IMR-90 (cell line): ENCODE data around the gene KRT4. TPM values are rescaled to one million over a fixed set of nuclear protein-coding genes. Genes with fewer than 3 reads are reported as not detected.

Experiments
- ATAC-seq: fragments of 200-7000 bp; cut with Tn5 transposase; 2 replicates; pipeline ENCODE4 v1.9.1; 2020; ENCODE audit warnings: low read depth, mild to moderate bottlenecking, moderate library complexity
- Bru-seq: library from RNA; stranded (reverse); fragments of 400-500 nt; gene quantifications from one replicate; lab custom pipeline; 2021; lab: Mats Ljungman, UMichigan
- BruChase-seq, 2 experiments: library from RNA; stranded (reverse); fragments of 400-500 nt; gene quantifications; one replicate each; lab custom pipeline; 2021; lab: Mats Ljungman, UMichigan
- BruUV-seq: library from RNA; stranded (reverse); fragments of 400-500 nt; replicated peaks from 2 replicates; lab custom pipeline; 2021; lab: Mats Ljungman, UMichigan
- CTCF ChIA-PET: fragments of 300-600 bp; formaldehyde crosslinking; extraction: SDS; loops from one replicate; lab custom pipeline; 2021; ENCODE audit warnings: antibody characterized with exemption; lab: Yijun Ruan, JAX
- POLR2A ChIA-PET: fragments of 300-600 bp; sonication (Branson Sonifier 250); formaldehyde crosslinking; loops from one replicate; lab custom pipeline; 2022; ENCODE audit warnings: antibody characterized with exemption; ENCODE audit not compliant: unreplicated experiment; lab: Charles Lee
- DNase-seq: peaks from one replicate; pipeline ENCODE4 v3.0.0; 2013
- H2AFZ ChIP-seq: replicated peaks from 2 replicates; pipeline ENCODE3; 2013; ENCODE audit warnings: low read length, mild to moderate bottlenecking; ENCODE audit not compliant: poor library complexity
- H2AK5ac ChIP-seq: 2 replicates; pipeline ENCODE4 v1.6.1; 2013; ENCODE audit warnings: low read depth, low read length, inconsistent platforms
- H2AK9ac ChIP-seq: replicated peaks from 2 replicates; pipeline ENCODE3; 2013; ENCODE audit warnings: mild to moderate bottlenecking, low read depth, low read length, moderate library complexity; ENCODE audit not compliant: poor library complexity
- H2BK120ac ChIP-seq: 2 replicates; pipeline ENCODE4 v1.6.1; 2013; ENCODE audit warnings: low read depth, low read length, inconsistent platforms
- H2BK15ac ChIP-seq: 3 replicates; pipeline ENCODE4 v1.6.1; 2013; ENCODE audit warnings: low read depth, low read length, inconsistent platforms
- H2BK20ac ChIP-seq: 2 replicates; pipeline ENCODE4 v1.6.1; 2013; ENCODE audit warnings: low read depth, mild to moderate bottlenecking, inconsistent platforms, low read length, moderate library complexity
- H2BK5ac ChIP-seq: 2 replicates; pipeline ENCODE4 v1.6.1; 2013; ENCODE audit warnings: mild to moderate bottlenecking, low read depth, low read length, inconsistent platforms; ENCODE audit not compliant: poor library complexity, severe bottlenecking
- H3K14ac ChIP-seq: replicated peaks from 2 replicates; pipeline ENCODE4 v1.6.1; 2013; ENCODE audit warnings: low read depth, low read length, inconsistent platforms
- H3K18ac ChIP-seq: 2 replicates; pipeline ENCODE4 v1.6.1; 2013; ENCODE audit warnings: low read depth, low read length, control low read depth
- H3K23ac ChIP-seq: 2 replicates; pipeline ENCODE4 v1.6.1; 2013; ENCODE audit warnings: low read depth, low read length, inconsistent platforms
- H3K27ac ChIP-seq: 2 replicates; pipeline ENCODE4 v1.5.1; 2013; ENCODE audit warnings: mild to moderate bottlenecking, control low read depth, low read length; ENCODE audit not compliant: insufficient read depth
- H3K27me3 ChIP-seq: 2 replicates; pipeline ENCODE4 v1.6.1; 2013; ENCODE audit warnings: low read length; ENCODE audit not compliant: control insufficient read depth, insufficient read depth
- H3K36me3 ChIP-seq: 2 replicates; pipeline ENCODE4 v1.6.1; 2013; ENCODE audit warnings: low read length, mixed read lengths; ENCODE audit not compliant: control insufficient read depth, insufficient read depth
- H3K4ac ChIP-seq: 2 replicates; pipeline ENCODE4 v1.6.1; 2013; ENCODE audit warnings: low read depth, low read length, inconsistent platforms
- H3K4me1 ChIP-seq: 2 replicates; pipeline ENCODE4 v1.6.1; 2013; ENCODE audit warnings: low read length, mixed read lengths; ENCODE audit not compliant: control insufficient read depth, insufficient read depth
- H3K4me2 ChIP-seq: 2 replicates; pipeline ENCODE4 v1.6.1; 2013; ENCODE audit warnings: low read depth, mild to moderate bottlenecking, control low read depth, low read length, moderate library complexity
- H3K4me3 ChIP-seq: 2 replicates; pipeline ENCODE4 v1.5.1; 2013; ENCODE audit warnings: low read depth, mild to moderate bottlenecking, control low read depth, low read length, moderate library complexity; ENCODE audit not compliant: insufficient read depth
- H3K56ac ChIP-seq: 2 replicates; pipeline ENCODE4 v1.6.1; 2013; ENCODE audit warnings: low read length, inconsistent platforms; ENCODE audit not compliant: insufficient read depth; ENCODE audit errors: extremely low read depth
- H3K79me1 ChIP-seq, 2 experiments: 2 replicates each; pipeline ENCODE4 v1.6.1; 2013; ENCODE audit warnings: low read length in 2 of 2, inconsistent platforms in 1 of 2, low read depth in 1 of 2
- H3K9ac ChIP-seq: 2 replicates; pipeline ENCODE4 v1.6.1; 2013; ENCODE audit warnings: low read depth, low read length, control low read depth
- H3K9me1 ChIP-seq: 2 replicates; pipeline ENCODE4 v1.6.1; 2013; ENCODE audit warnings: low read length, inconsistent platforms; ENCODE audit not compliant: insufficient read depth
- H3K9me3 ChIP-seq: 2 replicates; pipeline ENCODE4 v1.6.1; 2013; ENCODE audit warnings: low read length; ENCODE audit not compliant: control insufficient read depth, insufficient read depth
- H4K20me1 ChIP-seq: 2 replicates; pipeline ENCODE4 v1.6.1; 2013; ENCODE audit warnings: low read length, inconsistent platforms; ENCODE audit not compliant: insufficient read depth
- H4K5ac ChIP-seq: 2 replicates; pipeline ENCODE4 v1.6.1; 2013; ENCODE audit warnings: mild to moderate bottlenecking, low read depth, low read length, control low read depth
- H4K8ac ChIP-seq, 2 experiments: 2 replicates each; pipeline ENCODE4 v1.6.1; 2013; ENCODE audit warnings: low read depth in 2 of 2, low read length in 2 of 2, control low read depth in 1 of 2, inconsistent platforms in 1 of 2
- H4K91ac ChIP-seq: 2 replicates; pipeline ENCODE4 v1.6.1; 2013; ENCODE audit warnings: low read depth, low read length, inconsistent platforms; ENCODE audit not compliant: insufficient read depth
- BHLHE40 ChIP-seq: fragments of 150-350 bp; IDR thresholded peaks from 2 replicates; pipeline ENCODE4 v1.6.1; 2016; ENCODE audit warnings: mild to moderate bottlenecking, low read depth, low read length
- CEBPB ChIP-seq: IDR thresholded peaks from 2 replicates; pipeline ENCODE4 v1.6.1; 2012; ENCODE audit warnings: low read depth, low read length, improper control_type of control experiment
- CHD1 ChIP-seq: IDR thresholded peaks from 2 replicates; pipeline ENCODE4 v1.6.1; 2012; ENCODE audit warnings: low read depth, low read length, improper control_type of control experiment
- ELK1 ChIP-seq: fragments of 150-350 bp; IDR thresholded peaks from 2 replicates; pipeline ENCODE4 v1.6.1; 2016; ENCODE audit warnings: low read depth, mild to moderate bottlenecking, low read length, moderate library complexity, borderline replicate concordance
- MAFK ChIP-seq: IDR thresholded peaks from 2 replicates; pipeline ENCODE4 v1.6.1; 2012; ENCODE audit warnings: low read depth, low read length, improper control_type of control experiment
- MAZ ChIP-seq: IDR thresholded peaks from 2 replicates; pipeline ENCODE4 v1.6.1; 2012; ENCODE audit warnings: low read depth, mild to moderate bottlenecking, low read length, improper control_type of control experiment, moderate library complexity, borderline replicate concordance
- MXI1 ChIP-seq: IDR thresholded peaks from 2 replicates; pipeline ENCODE4 v1.6.1; 2012; ENCODE audit warnings: low read depth, mild to moderate bottlenecking, low read length, moderate library complexity, borderline replicate concordance
- POLR2A ChIP-seq: IDR thresholded peaks from 2 replicates; pipeline ENCODE4 v1.6.1; 2012; ENCODE audit warnings: mild to moderate bottlenecking, low read depth, low read length
- RAD21 ChIP-seq: IDR thresholded peaks from 2 replicates; pipeline ENCODE4 v1.6.1; 2012; ENCODE audit warnings: low read length, improper control_type of control experiment
- RCOR1 ChIP-seq: IDR thresholded peaks from 2 replicates; pipeline ENCODE4 v1.6.1; 2012; ENCODE audit warnings: mild to moderate bottlenecking, low read length, improper control_type of control experiment; ENCODE audit not compliant: insufficient replicate concordance
- RFX5 ChIP-seq: IDR thresholded peaks from 2 replicates; pipeline ENCODE4 v1.8.0; 2012; ENCODE audit warnings: low read depth, mild to moderate bottlenecking, low read length, moderate library complexity
- SMC3 ChIP-seq: fragments of 150-350 bp; IDR thresholded peaks from 2 replicates; pipeline ENCODE4 v1.6.1; 2016; ENCODE audit warnings: low read depth, mild to moderate bottlenecking, antibody characterized with exemption, low read length, moderate library complexity
- USF2 ChIP-seq: fragments of 150-350 bp; IDR thresholded peaks from 2 replicates; pipeline ENCODE4 v1.6.1; 2017; ENCODE audit warnings: mild to moderate bottlenecking, antibody characterized with exemption, low read length, low read depth
- WGBS, 2 experiments: methylation state at CpG; one replicate each; pipeline versions ENCODE4 v1.1.5 to v1.1.7; 2013; ENCODE audit warnings: missing lambda C conversion rate in 2 of 2; ENCODE audit not compliant: insufficient read length in 1 of 2; ENCODE audit errors: extremely low coverage in 2 of 2; 5-methylcytosine and 5-hydroxymethylcytosine counted together
- dilution Hi-C: fragments of 300-500 bp; cut with HindIII; formaldehyde crosslinking; loops from one replicate; pipeline ENCODE4 v1.14.3; 2018; ENCODE audit warnings: low sequenced_read_pairs; ENCODE audit not compliant: unreplicated experiment
- in situ Hi-C: fragments of 300-500 bp; cut with MboI; formaldehyde crosslinking; loops from 3 replicates; pipeline ENCODE4 v1.14.3; 2019; ENCODE audit warnings: low sequenced_read_pairs, inconsistent platforms, mixed read lengths
- intact Hi-C: fragments of 100-400 bp; cut with micrococcal nuclease; formaldehyde crosslinking; loops from 2 replicates; pipeline ENCODE4 v1.10.0; 2022
- long read RNA-seq: library from polyadenylated mRNA; unstranded; transcript quantifications from one replicate; pipeline ENCODE4 v2.0.0, GENCODE V29; 2021; ENCODE audit not compliant: unreplicated experiment
- polyA plus RNA-seq, 3 experiments: library from polyadenylated mRNA; depleted of rRNA; stranded (reverse); fragments of >200 nt; gene quantifications; 2 replicates each; pipeline ENCODE4 v1.2.3, GENCODE V29; 2012; ENCODE audit warnings: low replicate concordance in 1 of 3
- total RNA-seq: library from RNA; depleted of rRNA; stranded (reverse); fragments of >200 nt; gene quantifications from 2 replicates; pipeline ENCODE4 v1.2.3, GENCODE V29; 2012; rRNA removed

Gene KRT4
- total RNA-seq (under 0.01 TPM in 1 of 2 replicates, not detected in the other), polyA plus RNA-seq (2012; rRNA removed) (0.03 and 0.07 TPM in 2 replicates), Bru-seq, nascent RNA (not detected), BruChase-seq, experiment 1, labeled RNA remaining after a 6-hour chase (not detected), BruChase-seq, experiment 2, labeled RNA remaining after a 2-hour chase (not detected)
- 0.05 TPM in 1 of 2 replicates, not detected in the other for polyA plus RNA-seq (2012; cell fraction: cytosol; rRNA removed)
- polyA plus RNA-seq (2012; cell fraction: nucleus; rRNA removed; ENCODE audit: low replicate concordance): 0.07 and 0.11 TPM in 2 replicates
- long read RNA-seq: 0 reads

DNA sequence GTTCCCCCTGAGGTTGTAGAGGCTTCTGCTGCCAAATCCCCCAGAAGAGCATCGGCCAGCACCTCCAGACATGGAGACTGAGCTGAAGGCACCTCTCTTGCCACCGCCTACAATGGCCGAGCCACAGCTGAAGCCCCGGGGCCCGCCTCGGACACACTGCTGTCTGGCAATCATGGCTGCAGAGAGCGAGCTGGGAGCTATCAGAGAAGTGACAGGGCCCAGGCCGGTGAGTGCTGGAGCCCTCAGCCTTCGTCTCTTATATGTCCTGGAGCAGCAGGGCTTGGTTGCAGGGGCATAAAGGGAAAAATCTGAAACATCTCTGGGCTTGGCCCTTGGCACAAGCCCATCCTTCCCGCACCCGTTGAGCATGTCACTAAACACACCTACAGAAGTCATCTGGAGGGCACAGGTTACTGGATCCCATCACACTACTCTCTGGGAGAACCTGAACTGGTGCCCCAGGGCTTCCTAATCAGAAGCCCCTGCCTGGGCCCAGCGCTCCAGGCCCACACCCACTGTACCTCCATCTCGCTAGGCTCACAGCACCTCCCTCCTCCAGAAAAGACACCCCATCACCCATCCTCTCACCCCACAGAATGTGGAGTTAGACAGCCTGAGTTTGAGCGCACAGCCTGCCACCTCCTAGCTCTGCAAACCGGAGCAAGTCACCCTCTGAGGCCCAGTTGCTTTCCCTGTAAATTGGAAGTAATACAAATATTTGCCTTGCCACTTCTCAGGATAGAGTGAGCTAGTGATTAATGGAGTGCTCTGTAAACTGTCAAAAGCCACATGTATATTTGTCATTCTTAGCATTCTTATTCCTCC is at the start of gene KRT4:
Gene KRT4, minus strand, starts transcription at position 232 of the 825 bp plus-strand sequence. Its CDS starts 58 bp downstream, at position 174.
- CTCF ChIA-PET: no interaction called here
- H2AFZ ChIP-seq: no peak within 1 kb of the TSS
- DNase-seq: no peak
- TF ChIP-seq RAD21 (no peak), CEBPB (no peak), CHD1 (no peak), RCOR1 (no peak), POLR2A (no peak), ELK1 (no peak), MAZ (no peak), MXI1 (no peak), USF2 (no peak), RFX5 (no peak), BHLHE40 (no peak), MAFK (no peak), SMC3 (no peak)

More for the DNA sequence above, at the start of gene KRT4:
- no peak within 1 kb of the TSS; the same call in 1 of the 2 replicates for H3K56ac ChIP-seq
- 65% methylated on average over 8 of the region's 15 CpGs; no CpG with 5 or more reads in 1 of the 2 experiments for WGBS, 2 experiments
- H3K4me3 ChIP-seq: no peak within 1 kb of the TSS
- no peak within 1 kb of the TSS for H3K9ac ChIP-seq
- peak within 1 kb of the TSS; percentile 0; the same call in 1 of the 2 replicates for H2BK120ac ChIP-seq
- H4K5ac ChIP-seq: no peak within 1 kb of the TSS
- H2AK5ac ChIP-seq: no peak within 1 kb of the TSS
- H3K79me1 ChIP-seq: no peaks in the 10 kb centered on the region
- no peaks in the 10 kb centered on the region for H3K36me3 ChIP-seq
- no peak within 1 kb of the TSS for H2BK5ac ChIP-seq
- intact Hi-C loops (no loop called here), in situ Hi-C loops (no loop called here), dilution Hi-C loops (no loop called here)
- H3K18ac ChIP-seq: no peak within 1 kb of the TSS
- H3K4ac ChIP-seq: peak within 1 kb of the TSS; percentile 3; the same call in 1 of the 2 replicates
- no peaks in the 10 kb centered on the region for H3K9me3 ChIP-seq
- H3K9me1 ChIP-seq: no peaks in the 10 kb centered on the region
- no peak within 1 kb of the TSS for H3K14ac ChIP-seq
- no TSS peak for BruUV-seq
- no peak within 1 kb of the TSS for H3K27ac ChIP-seq
- peak; percentile 72 for ATAC-seq
- no peak within 1 kb of the TSS for H2AK9ac ChIP-seq
- H3K4me1 ChIP-seq: peaks cover 6% of the 10 kb centered on the region
- H2BK20ac ChIP-seq: no peak within 1 kb of the TSS; the same call in 1 of the 2 replicates
- H3K27me3 ChIP-seq: peaks cover 43% of the 10 kb centered on the region
- no peak within 1 kb of the TSS for H3K23ac ChIP-seq
- no peak within 1 kb of the TSS for H4K8ac ChIP-seq
- H4K20me1 ChIP-seq: no peaks in the 10 kb centered on the region
- POLR2A ChIA-PET: no interaction called here
- H4K91ac ChIP-seq: no peak within 1 kb of the TSS
- no peak within 1 kb of the TSS for H2BK15ac ChIP-seq
- peak within 1 kb of the TSS; percentile 13; the same call in 1 of the 2 replicates for H3K4me2 ChIP-seq
